Pons (tissue), 1 donor: Measurements from ENCODE around the gene TBC1D4.

ENCODE experiments used
- DNase-seq: peaks from one replicate; pipeline ENCODE4 v3.0.0-alpha.2; 2016; ENCODE audit warnings: low spot score

The TBC1D4 gene

DNA sequence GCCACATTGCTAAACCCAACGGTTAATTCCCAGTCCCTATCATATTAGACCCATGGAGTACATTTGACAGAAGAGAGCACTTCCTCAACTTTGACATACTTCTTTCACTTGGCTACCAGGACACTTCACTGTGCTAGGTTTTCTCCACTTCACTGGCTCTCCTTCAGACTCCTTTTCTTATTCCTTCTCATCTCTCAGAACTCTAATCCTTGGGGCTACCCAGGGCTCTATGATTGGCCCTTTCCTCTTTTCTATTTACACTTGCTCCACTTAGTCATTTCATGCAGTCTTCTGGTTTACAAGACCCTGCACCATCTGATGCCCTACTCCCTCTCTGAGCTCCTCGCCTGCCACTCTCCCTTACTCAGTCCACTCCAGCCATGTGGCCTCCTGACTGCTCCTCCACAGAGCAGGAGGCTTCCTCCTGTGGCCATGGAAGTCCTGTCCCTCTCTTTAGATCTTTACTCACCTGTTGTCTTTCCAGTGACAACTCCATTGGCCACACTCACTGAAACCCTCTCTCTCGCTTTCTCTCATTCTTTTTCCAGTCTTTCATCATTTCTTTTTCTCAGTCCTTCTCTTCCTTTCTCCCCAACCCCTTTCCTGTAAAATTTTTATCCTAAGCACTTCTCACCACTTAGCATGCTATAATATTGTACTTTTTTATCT lies 90.4 kb downstream of the TBC1D4 start:
- no peak for DNase-seq

DNA sequence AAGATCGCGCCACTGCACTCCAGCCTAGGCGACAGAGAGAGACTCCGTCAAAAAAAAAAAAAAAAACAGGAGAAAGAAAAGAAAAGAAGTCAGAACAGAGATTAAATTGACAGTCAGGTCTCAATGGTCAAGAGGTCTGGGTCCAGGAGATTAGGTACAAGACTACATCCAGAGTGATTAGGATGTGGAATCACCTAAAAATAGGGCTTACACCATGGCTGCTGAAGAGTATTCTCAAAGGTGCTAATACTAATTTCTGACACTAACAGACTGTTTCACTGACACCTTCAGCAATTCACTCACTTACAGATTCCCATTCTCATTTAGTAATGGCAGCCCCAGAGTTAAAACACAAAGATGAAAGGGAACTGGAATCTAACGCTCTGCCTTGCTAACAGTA lies 91.7 kb downstream of the TBC1D4 start:
- DNase-seq, result no peak

DNA sequence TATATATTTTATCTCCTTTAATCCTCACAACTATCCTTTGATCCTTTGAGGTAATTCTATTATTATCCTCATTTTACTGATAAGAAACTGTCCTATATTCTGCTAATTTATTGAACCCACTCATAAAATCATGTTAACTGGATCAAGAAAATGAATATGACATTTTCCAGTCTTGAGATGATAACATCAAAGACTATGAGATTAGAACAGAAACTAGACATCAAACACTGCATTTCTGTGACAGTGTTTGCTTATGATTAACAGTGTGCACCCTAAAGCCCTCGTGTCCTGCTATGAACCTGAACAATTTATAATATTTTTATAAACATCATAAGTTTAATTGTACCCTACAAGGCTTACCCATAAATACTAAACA lies 96.3 kb downstream of the TBC1D4 start:
- no peak for DNase-seq

- no peak for DNase-seq
Measured at GRCh38 chr13:75384879-75385707, 96.9 kb downstream of the TBC1D4 start.

DNA sequence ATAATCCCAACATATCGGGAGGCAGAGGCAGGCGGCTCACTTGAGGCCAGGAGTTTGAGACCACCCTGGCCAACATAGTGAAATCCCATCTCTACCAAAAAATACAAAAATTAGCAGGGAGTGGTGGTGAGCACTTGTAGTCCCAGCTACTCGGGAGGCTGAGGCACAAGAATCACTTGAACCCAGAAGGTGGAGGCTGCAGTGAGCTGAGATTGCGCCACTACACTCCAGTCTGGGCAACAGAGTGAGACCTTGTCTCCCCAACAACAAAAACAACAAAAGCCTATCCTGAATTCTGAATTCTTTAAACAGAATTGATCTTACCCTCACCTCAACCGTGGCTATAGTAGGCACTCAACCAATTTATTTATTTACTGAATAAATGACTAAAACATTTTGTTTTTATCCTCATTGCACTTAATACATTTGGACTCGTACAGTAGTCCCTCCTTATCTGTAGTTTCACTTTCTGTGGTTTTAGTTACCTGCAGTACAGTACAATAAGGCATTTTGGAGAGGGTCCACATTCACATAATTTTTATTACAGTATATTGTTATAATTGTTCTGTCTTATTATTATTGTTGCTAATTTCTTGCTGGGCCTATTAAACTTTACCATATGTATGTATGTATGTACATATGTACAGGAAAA lies 98.8 kb downstream of the TBC1D4 start:
- DNase-seq, result no peak

GRCh38 chr13:75378301-75378700 lies 103.7 kb downstream of the TBC1D4 start:
- no peak for DNase-seq

DNA sequence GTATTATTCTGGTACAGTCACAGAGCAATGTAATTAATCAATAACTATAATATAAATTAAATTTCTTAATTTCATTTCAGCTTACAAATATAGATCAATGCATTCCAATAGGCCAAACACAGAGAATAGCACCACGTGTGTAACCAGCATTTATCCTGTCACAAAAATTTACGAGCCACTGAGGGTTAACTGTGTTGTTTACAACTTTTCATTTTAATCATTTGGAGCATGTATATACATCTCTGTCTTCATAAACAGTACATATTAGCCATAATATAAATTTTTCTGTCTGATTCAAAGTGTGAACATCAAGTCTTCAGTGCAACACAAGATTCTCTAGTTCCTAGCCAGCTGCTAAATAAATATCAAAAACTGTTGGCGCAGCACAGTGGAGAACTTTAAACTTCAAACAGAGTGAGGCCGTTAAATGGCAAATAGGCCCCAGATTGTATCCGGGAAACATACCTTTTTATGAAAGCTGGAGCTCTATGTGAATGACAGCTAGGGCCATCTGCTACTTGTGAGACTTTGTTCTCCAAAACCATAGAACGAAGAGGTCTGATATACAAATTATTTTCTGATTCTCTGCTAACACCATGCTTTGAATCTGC lies 105.1 kb downstream of the TBC1D4 start:
- no peak for DNase-seq

DNA sequence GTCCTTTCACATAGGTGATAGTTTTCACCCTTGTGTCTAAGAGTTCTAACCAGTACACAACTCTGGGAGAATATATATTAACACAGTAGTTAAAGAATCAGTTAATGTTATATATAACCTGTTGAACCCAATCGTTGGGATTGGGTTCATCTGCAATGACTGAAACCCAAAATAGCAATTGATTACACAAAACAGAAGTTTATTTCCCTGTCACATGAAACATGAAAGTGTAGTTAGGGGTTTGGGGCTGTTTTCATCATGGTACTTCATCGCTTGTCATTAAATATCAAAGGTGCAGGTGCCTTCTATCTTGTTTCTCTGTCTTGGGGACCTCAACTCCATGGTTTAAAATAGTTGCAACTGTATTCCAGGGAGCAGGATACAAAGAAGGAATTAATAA lies 106.6 kb downstream of the TBC1D4 start:
- DNase-seq, result no peak

- DNase-seq, result no peak
Measured at GRCh38 chr13:75373988-75374387, 108.0 kb downstream of the TBC1D4 start.

- no peak for DNase-seq
Measured at GRCh38 chr13:75372923-75373841, 108.8 kb downstream of the TBC1D4 start.

- peak; percentile 56 for DNase-seq
Measured at GRCh38 chr13:75372517-75372916, 109.5 kb downstream of the TBC1D4 start.

- DNase-seq, result no peak
Measured at GRCh38 chr13:75371203-75371602, 110.8 kb downstream of the TBC1D4 start.

DNA sequence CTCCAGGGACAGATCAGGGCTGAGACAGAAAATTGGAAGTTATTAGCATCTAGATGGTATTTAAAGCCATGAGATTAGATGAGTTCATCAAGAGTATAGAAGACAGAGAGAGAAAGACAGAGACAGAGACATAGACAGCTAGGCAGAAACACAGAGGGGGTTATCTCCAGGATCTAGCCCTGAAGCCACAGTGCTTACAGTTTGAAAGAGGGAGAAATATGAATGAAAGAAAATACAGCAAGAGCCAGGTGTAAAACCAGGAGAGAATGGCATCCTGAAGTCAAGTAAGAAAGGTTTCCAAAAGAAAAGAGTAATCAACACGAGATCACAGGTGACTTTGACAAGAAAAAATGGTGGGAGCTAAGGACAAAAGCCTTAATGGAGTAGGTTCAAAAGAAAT lies 111.2 kb downstream of the TBC1D4 start:
- no peak for DNase-seq

DNA sequence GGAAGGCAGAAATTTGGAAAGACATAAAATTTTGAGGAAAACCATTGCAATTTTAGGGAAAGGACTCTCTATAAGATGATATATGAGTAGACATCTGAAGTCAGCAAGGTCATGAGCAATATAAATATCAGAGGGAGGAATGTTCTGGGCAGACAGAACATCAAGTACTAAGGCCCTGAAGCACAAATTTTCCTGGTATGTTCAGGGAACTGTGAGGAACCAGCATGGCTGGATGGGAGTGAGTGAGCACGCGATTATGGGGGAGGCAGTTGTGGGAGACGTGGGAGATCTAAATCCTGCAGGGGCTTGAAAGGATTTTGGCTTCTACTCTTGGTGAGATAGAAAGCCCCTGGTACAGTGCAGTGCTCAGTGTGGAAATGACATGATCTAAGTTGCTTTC lies 112.0 kb downstream of the TBC1D4 start:
- no peak for DNase-seq

- peak; percentile 66 for DNase-seq
Measured at GRCh38 chr13:75368167-75368566, 113.8 kb downstream of the TBC1D4 start.

- DNase-seq, result no peak
Measured at GRCh38 chr13:75366380-75367280, 115.3 kb downstream of the TBC1D4 start.

GRCh38 chr13:75365724-75366173 lies 116.2 kb downstream of the TBC1D4 start:
- DNase-seq, result peak; percentile 42

DNA sequence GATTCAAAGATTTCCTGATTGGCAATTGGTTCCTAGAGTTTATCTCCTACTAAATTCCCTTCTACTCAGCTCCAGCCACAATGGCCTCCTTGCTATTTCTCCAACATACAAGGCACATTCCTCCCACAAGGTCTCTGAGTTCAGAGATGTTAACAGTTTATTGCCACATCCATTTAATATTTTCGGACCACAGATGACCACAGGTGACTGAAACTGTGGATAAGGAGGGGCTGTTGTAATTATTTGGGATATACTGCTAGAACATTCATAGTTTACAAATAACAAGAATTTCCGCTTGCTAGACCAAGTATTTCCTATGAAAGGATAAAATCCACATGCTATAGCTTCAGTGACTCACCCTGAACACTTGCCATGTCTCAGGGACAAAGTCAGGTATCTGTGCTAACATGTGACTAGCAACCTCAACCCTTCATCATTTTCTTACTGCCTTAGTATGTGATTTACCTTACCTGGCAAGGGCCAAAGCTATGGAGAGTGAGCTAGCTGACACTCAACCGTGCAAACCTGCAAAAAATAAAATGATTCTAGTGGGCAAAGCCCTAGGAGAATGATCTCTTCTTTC lies 117.7 kb downstream of the TBC1D4 start:
- no peak for DNase-seq

- DNase-seq, result no peak
Measured at GRCh38 chr13:75363371-75363770, 118.6 kb downstream of the TBC1D4 start.

- DNase-seq, result no peak
Measured at GRCh38 chr13:75362026-75362425, 119.9 kb downstream of the TBC1D4 start.
